K562 (cell line): ENCODE measurements around the gene ZNF891. TPM values are rescaled to one million over a fixed set of nuclear protein-coding genes. Genes with fewer than 3 reads are reported as not detected.

ENCODE experiments used
- ATAC-seq: fragments of 200-7000 bp; cut with Tn5 transposase; 3 replicates; pipeline ENCODE4 v1.9.1; 2020; ENCODE audit warnings: moderate library complexity
- BruUV-seq: library from RNA; stranded (reverse); fragments of 400-500 nt; replicated peaks from 2 replicates; lab custom pipeline; 2021; lab: Mats Ljungman, UMichigan
- CTCF ChIA-PET: fragments of 300-600 bp; formaldehyde crosslinking; extraction: SDS; loops from one replicate; lab custom pipeline; 2021; ENCODE audit warnings: low intra/inter-chr PET ratio; lab: Yijun Ruan, JAX
- POLR2A ChIA-PET: fragments of 300-600, 350-650 bp; sonication (Branson Sonifier 250); formaldehyde crosslinking; extraction: SDS; loops from one replicate; lab custom pipeline; 2021; ENCODE audit warnings: antibody characterized with exemption, inconsistent platforms; lab: Yijun Ruan, JAX
- DNase-seq, 4 experiments: peaks; one replicate each; pipeline versions ENCODE4 v3.0.0 to v3.0.0-alpha.2; 2011 to 2018; ENCODE audit warnings: low spot score in 3 of 4, mixed read lengths in 3 of 4; ENCODE audit errors: extremely low read depth in 1 of 4
- FAIRE-seq: peaks from 2 replicates; lab custom pipeline; 2011; peaks lifted over from hg19 to GRCh38; lab: Jason Lieb, UNC
- H2AFZ ChIP-seq: 2 replicates; pipeline ENCODE4 v1.6.0; 2011; ENCODE audit warnings: low read depth, low read length, control low read depth, inconsistent platforms
- H3K27ac ChIP-seq: fragments of 200-600 bp; 3 replicates; pipeline ENCODE4 v1.8.0; 2011; ENCODE audit warnings: low read depth, mild to moderate bottlenecking, control low read depth, inconsistent platforms, low read length, moderate library complexity, mixed read lengths; ENCODE audit errors: extremely low read depth
- H3K27me3 ChIP-seq, 2 experiments: fragments of 300-600 bp in 1 of 2; 2 replicates in 1 of 2; 3 replicates in 1 of 2; pipeline versions ENCODE4 v1.6.0 to v1.8.0; 2011; ENCODE audit warnings: inconsistent platforms in 2 of 2, low read length in 2 of 2, mild to moderate bottlenecking in 1 of 2, mixed read lengths in 1 of 2, moderate library complexity in 1 of 2; ENCODE audit not compliant: control insufficient read depth in 2 of 2, insufficient read depth in 2 of 2
- H3K36me3 ChIP-seq: fragments of 300-600 bp; 3 replicates; pipeline ENCODE4 v1.8.0; 2011; ENCODE audit warnings: mild to moderate bottlenecking, low read length, inconsistent platforms; ENCODE audit not compliant: control insufficient read depth, insufficient read depth
- H3K4me1 ChIP-seq, 2 experiments: fragments of 200-600 bp in 1 of 2; replicated peaks in 1 of 2; 2 replicates in 1 of 2; 3 replicates in 1 of 2; pipeline versions ENCODE4 v1.5.1 to v1.8.0; 2011; ENCODE audit warnings: inconsistent platforms in 2 of 2, low read length in 2 of 2, mild to moderate bottlenecking in 1 of 2, mixed read lengths in 1 of 2, moderate library complexity in 1 of 2; ENCODE audit not compliant: control insufficient read depth in 2 of 2, insufficient read depth in 2 of 2
- H3K4me2 ChIP-seq: 2 replicates; pipeline ENCODE4 v1.6.1; 2011; ENCODE audit warnings: low read length, control low read depth, inconsistent platforms, mixed read lengths; ENCODE audit not compliant: insufficient read depth
- H3K4me3 ChIP-seq: fragments of 200-600 bp; sonication (generic), shearing (Covaris generic); 2 replicates; pipeline ENCODE4 v1.5.1; 2016; ENCODE audit warnings: control low read depth, inconsistent platforms
- H3K79me2 ChIP-seq: fragments of 200-600 bp; 3 replicates; pipeline ENCODE4 v1.8.0; 2011; ENCODE audit warnings: low read length, inconsistent platforms; ENCODE audit not compliant: control insufficient read depth, insufficient read depth
- H3K9ac ChIP-seq, 2 experiments: 2 replicates each; pipeline versions ENCODE4 v1.6.0 to v1.6.1; 2011; ENCODE audit warnings: low read depth in 2 of 2, low read length in 2 of 2, control low read depth in 1 of 2, inconsistent platforms in 1 of 2, mild to moderate bottlenecking in 1 of 2, mixed read lengths in 1 of 2; ENCODE audit not compliant: insufficient read depth in 1 of 2
- H3K9me1 ChIP-seq: one replicate; pipeline ENCODE4 v1.6.0; 2011; ENCODE audit warnings: inconsistent platforms, mild to moderate bottlenecking, low read length, moderate library complexity; ENCODE audit not compliant: control insufficient read depth, insufficient read depth
- H3K9me3 ChIP-seq: replicated peaks from 2 replicates; pipeline ENCODE4 v1.5.1; 2011; ENCODE audit warnings: low read depth, low read length, inconsistent platforms; ENCODE audit not compliant: control insufficient read depth, insufficient read depth
- H4K20me1 ChIP-seq: replicated peaks from 2 replicates; pipeline ENCODE4 v1.6.1; 2011; ENCODE audit warnings: low read length, inconsistent platforms, mixed read lengths; ENCODE audit not compliant: control insufficient read depth, insufficient read depth
- CAMTA2 ChIP-seq: fragments of 250-450 bp; sonication (Bioruptor Pico); conservative IDR thresholded peaks from 2 replicates; pipeline ENCODE4 v1.5.1; 2022
- CBFA2T3 ChIP-seq: fragments of 450-650 bp; IDR thresholded peaks from 2 replicates; pipeline ENCODE4 v1.6.1; 2017
- FIP1L1 ChIP-seq: fragments of 200-400 bp; formaldehyde crosslinking; IDR thresholded peaks from 2 replicates; pipeline ENCODE4 v1.6.1; 2018; ENCODE audit warnings: mild to moderate bottlenecking, low read depth, low read length; ENCODE audit not compliant: poor library complexity, severe bottlenecking
- MAFG ChIP-seq: fragments of 450-650 bp; conservative IDR thresholded peaks from 2 replicates; pipeline ENCODE4 v1.6.1; 2016; ENCODE audit warnings: missing genetic modification characterization, missing compliant biosample characterization
- NFIX ChIP-seq: fragments of 250-450 bp; sonication (Bioruptor Pico); IDR thresholded peaks from 2 replicates; pipeline ENCODE4 v1.4.0; 2020; ENCODE audit warnings: low read depth, mild to moderate bottlenecking, moderate library complexity
- RBM25 ChIP-seq: fragments of 200-400 bp; formaldehyde crosslinking; IDR thresholded peaks from 2 replicates; pipeline ENCODE4 v1.6.1; 2018; ENCODE audit warnings: low read length, low read depth, moderate library complexity; ENCODE audit not compliant: severe bottlenecking
- ZC3H8 ChIP-seq: fragments of 450-650 bp; IDR thresholded peaks from 2 replicates; pipeline ENCODE4 v1.6.1; 2017
- ZNF75A ChIP-seq: fragments of 450-650 bp; formaldehyde crosslinking; IDR thresholded peaks from 2 replicates; pipeline ENCODE4 v1.4.0; 2020; ENCODE audit warnings: mild to moderate bottlenecking
- WGBS: fragments of 100-300 bp; shearing (Covaris generic); methylation state at CpG from one replicate; pipeline ENCODE4 v1.1.6; 2016; ENCODE audit warnings: low coverage, mixed read lengths; ENCODE audit not compliant: insufficient coverage; ENCODE audit errors: missing lambda C conversion rate; 5-methylcytosine and 5-hydroxymethylcytosine counted together
- in situ Hi-C: fragments of 300-500 bp; cut with MboI; formaldehyde crosslinking; loops from 4 replicates; pipeline ENCODE4 v1.15.0; 2018; ENCODE audit warnings: inconsistent platforms, mixed read lengths
- intact Hi-C: fragments of 100-400 bp; cut with micrococcal nuclease; formaldehyde crosslinking; loops from 2 replicates; pipeline ENCODE4 v1.14.2; 2022
- polyA plus RNA-seq, 8 experiments: library from polyadenylated mRNA; depleted of rRNA in 4 of 8; stranded (reverse) in 5 of 8; unstranded in 3 of 8; fragments of >200 nt; fragmentation: Nextera tagmentation in 2 of 8; fragmentation: Illumina TruSeq in 1 of 8; extraction: Ambion mirVana in 2 of 8; extraction: Trizol in 1 of 8; gene quantifications; 2 replicates each; pipeline versions ENCODE4 v1.2.1 to v1.2.3, GENCODE V29; 2011 to 2014; ENCODE audit warnings: inconsistent platforms in 1 of 8, missing spikeins in 1 of 8
- total RNA-seq, 7 experiments: library from RNA; depleted of rRNA in 6 of 7; stranded (reverse); fragments of >200 nt in 6 of 7; fragmentation: Illumina TruSeq in 2 of 7; extraction: Trizol in 2 of 7; gene quantifications; 2 replicates each; pipeline versions ENCODE4 v1.2.1 to v1.2.3, GENCODE V29; 2011 to 2021; ENCODE audit warnings: low replicate concordance in 1 of 7
- TF ChIP-seq, protein P1 (sequence below), 2 experiments: fragments of 450-650 bp; IDR thresholded peaks; 2 replicates each; pipeline ENCODE4 v1.6.1; 2016; ENCODE audit warnings: mild to moderate bottlenecking in 2 of 2, borderline replicate concordance in 1 of 2, low read depth in 1 of 2, moderate library complexity in 1 of 2

ZNF891 gene
- total and polyA plus RNA-seq, 9 of the 15 experiments (the other 6 are each of a cell fraction or from before 2014, with no cell fraction given), result 0.41 to 2.0 (median 1.3) TPM

DNA sequence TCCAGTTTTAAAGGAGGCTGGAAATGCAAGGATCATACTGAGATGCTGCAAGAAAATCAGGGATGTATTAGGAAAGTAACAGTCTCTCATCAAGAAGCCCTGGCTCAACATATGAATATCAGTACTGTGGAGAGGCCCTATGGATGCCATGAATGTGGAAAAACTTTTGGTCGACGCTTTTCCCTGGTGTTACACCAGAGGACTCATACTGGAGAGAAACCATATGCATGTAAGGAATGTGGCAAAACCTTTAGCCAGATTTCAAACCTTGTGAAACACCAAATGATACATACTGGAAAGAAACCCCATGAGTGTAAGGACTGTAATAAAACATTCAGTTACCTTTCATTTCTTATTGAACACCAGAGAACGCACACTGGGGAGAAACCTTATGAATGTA lies 24.5 kb downstream of the ZNF891 start:
- ATAC-seq (no peak), FAIRE-seq (no peak), DNase-seq (no peak)
- no peak overlapping the region for H3K4me2 ChIP-seq
- POLR2A ChIA-PET, result no interaction called here
- no peaks in the 10 kb centered on the region for H3K4me1 ChIP-seq
- 77% methylated on average over 3 of the region's 3 CpGs for WGBS
- H3K79me2 ChIP-seq, result no peaks in the 10 kb centered on the region
- no peak overlapping the region for H3K27ac ChIP-seq
- H3K9me3 ChIP-seq, result peaks cover 33% of the 10 kb centered on the region
- H3K4me3 ChIP-seq, result no peak overlapping the region
- no peaks in the 10 kb centered on the region for H4K20me1 ChIP-seq
- H3K9ac ChIP-seq, result no peak overlapping the region
- TF ChIP-seq ZC3H8 (no peak), RBM25 (no peak), FIP1L1 (no peak), MAFG (tag) (0 out of 2 replicates have a peak, but pooled peaks have one; percentile 10), CAMTA2 (no peak)
- no peaks in the 10 kb centered on the region for H3K27me3 ChIP-seq
- in situ Hi-C loops (no loop called here), intact Hi-C loops (no loop called here)
- H3K9me1 ChIP-seq, result no peaks in the 10 kb centered on the region
- H3K36me3 ChIP-seq, result peaks cover 15% of the 10 kb centered on the region; the same call in 2 of the 3 replicates
- no peak overlapping the region for H2AFZ ChIP-seq
- BruUV-seq, result no TSS peak
- CTCF ChIA-PET, result no interaction called here

DNA sequence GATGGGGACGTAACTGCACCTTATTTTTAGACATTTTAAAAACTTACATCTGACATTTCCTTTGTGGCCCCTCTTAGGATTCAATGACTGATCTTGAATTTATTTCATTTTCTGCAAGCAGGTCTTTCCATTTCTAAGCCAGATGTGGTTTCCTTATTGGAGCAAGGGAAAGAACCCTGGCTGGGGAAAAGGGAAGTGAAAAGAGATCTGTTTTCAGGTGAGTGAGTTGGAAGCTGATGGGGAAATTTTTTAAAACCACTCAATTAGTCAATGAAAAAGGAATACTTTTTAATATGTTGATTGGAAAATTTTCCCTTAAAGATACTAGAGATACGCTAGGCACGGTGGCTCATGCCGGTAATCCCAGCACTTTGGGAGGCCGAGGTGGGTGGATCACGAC lies 46.7 kb downstream of the ZNF891 start:
- no peak overlapping the region for H3K4me2 ChIP-seq
- peaks cover 29% of the 10 kb centered on the region for H3K9me3 ChIP-seq
- peaks cover 5 to 10% of the 10 kb centered on the region in 2 experiments; a peak in 3 of 5 replicates for H3K4me1 ChIP-seq
- H4K20me1 ChIP-seq, result no peaks in the 10 kb centered on the region
- H3K4me3 ChIP-seq, result no peak overlapping the region
- intact Hi-C loops (no loop called here), in situ Hi-C loops (no loop called here)
- H3K27ac ChIP-seq, result no peak overlapping the region
- no peak for ATAC-seq
- peaks cover 8% of the 10 kb centered on the region for H3K79me2 ChIP-seq
- H2AFZ ChIP-seq, result no peak overlapping the region
- peaks cover 17% of the 10 kb centered on the region; the same call in 2 of the 3 replicates for H3K36me3 ChIP-seq
- no peak for FAIRE-seq
- no TSS peak for BruUV-seq
- CTCF ChIA-PET, result no interaction called here
- POLR2A ChIA-PET, result no interaction called here
- H3K9me1 ChIP-seq, result no peaks in the 10 kb centered on the region
- no peaks in the 10 kb centered on the region for H3K27me3 ChIP-seq
- DNase-seq, result no peak
- WGBS, result 92% methylated on average over 6 of the region's 6 CpGs
- no peak overlapping the region for H3K9ac ChIP-seq
- no peak for TF ChIP-seq ZNF75A (CRISPR knock-in tag)
- TF ChIP-seq NFIX, result no peak
- TF ChIP-seq, protein P1, sequence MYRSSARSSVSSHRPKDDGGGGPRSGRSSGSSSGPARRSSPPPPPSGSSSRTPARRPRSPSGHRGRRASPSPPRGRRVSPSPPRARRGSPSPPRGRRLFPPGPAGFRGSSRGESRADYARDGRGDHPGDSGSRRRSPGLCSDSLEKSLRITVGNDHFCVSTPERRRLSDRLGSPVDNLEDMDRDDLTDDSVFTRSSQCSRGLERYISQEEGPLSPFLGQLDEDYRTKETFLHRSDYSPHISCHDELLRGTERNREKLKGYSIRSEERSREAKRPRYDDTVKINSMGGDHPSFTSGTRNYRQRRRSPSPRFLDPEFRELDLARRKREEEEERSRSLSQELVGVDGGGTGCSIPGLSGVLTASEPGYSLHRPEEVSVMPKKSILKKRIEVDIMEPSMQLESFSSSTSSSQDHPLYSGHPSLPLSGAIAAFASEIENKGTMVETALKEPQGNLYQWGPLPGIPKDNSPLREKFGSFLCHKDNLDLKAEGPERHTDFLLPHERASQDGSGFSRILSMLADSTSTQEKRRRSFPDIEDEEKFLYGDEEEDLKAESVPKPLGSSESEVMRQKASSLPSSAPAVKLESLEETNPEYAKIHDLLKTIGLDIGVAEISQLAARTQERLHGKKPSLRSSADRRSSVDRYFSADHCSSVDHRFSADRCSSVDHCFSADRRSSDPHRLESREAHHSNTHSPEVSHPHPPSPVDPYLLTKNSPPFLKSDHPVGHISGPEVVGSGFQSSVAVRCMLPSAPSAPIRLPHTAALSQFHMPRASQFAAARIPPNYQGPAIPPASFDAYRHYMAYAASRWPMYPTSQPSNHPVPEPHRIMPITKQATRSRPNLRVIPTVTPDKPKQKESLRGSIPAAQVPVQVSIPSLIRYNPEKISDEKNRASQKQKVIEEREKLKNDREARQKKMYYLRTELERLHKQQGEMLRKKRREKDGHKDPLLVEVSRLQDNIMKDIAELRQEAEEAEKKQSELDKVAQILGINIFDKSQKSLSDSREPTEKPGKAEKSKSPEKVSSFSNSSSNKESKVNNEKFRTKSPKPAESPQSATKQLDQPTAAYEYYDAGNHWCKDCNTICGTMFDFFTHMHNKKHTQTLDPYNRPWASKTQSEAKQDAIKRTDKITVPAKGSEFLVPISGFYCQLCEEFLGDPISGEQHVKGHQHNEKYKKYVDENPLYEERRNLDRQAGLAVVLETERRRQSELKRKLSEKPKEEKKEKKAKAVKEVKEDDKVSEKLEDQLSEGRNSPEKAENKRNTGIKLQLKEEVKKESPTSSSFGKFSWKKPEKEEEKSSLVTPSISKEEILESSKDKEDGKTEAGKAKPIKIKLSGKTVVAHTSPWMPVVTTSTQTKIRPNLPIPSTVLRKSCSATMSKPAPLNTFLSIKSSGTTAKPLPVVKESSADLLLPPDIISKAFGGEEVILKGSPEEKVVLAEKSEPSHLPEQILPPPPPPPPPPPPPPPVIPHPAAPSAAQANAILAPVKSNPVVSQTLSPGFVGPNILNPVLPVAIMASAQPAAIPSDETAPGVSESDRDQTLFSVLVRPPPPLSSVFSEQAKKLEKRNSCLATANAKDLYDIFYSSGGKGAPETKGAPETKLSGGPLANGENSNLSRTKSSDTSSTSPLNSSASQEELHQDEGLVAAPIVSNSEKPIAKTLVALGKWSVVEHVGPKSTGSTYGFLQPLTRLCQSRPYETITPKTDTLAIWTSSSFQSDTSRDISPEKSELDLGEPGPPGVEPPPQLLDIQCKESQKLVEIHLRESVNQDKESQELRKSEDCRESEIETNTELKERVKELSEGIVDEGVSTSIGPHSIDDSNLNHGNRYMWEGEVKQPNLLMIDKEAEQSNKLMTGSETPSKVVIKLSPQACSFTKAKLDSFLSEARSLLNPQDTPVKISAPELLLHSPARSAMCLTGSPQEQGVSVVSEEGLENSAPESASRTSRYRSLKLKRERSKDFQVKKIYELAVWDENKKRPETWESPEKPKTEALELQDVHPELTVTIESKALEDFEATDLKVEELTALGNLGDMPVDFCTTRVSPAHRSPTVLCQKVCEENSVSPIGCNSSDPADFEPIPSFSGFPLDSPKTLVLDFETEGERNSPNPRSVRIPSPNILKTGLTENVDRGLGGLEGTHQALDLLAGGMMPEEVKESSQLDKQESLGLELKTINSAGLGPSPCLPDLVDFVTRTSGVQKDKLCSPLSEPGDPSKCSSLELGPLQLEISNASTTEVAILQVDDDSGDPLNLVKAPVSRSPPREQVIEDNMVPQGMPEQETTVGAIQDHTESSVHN (IDR thresholded peaks at IDR 0.05; ENCODE audit: borderline replicate concordance in 1 of 2, low read depth in 1 of 2), result no peak
- TF ChIP-seq CBFA2T3, result no peak
